Measurements from ENCODE around the gene MIX23.

DNA sequence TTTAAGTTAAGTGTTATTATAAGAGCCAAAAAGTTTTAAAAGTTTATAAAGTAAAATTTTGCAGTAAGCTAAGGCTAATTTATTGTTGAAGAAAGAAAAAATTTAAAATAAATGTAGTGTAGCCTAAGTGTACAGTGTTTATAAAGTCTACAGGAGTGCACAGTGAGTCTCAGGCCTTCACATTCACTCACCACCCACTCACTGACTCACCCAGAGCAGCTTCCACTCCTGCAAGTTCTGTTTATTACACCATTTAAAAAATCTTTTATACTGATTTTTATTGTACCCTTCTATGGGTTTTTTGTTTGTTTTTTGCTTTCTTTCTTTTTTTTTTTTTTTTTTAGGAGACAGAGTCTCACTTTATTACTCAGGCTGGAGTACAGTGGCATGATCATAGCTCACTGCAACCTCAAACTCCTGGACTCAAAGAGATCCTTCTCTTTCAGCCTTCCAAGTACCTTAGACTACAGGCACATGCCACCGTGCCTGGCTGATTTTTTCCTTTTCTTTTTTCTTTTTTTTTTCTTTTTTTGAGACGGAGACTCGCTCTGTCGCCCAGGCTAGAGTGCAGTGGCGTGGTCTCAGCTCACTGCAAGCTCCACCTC, 32.1 kb downstream of the MIX23 start:
- TF ChIP-seq SIN3A (IDR thresholded peaks at IDR 0.05; ENCODE audit: low read depth) (no peak), ZNF274 (IDR thresholded peaks at IDR 0.05; ENCODE audit: low read depth, low read length) (no peak), EZH2 (IDR thresholded peaks at IDR 0.05) (no peak), POLR2A (IDR thresholded peaks at IDR 0.05; ENCODE audit: borderline replicate concordance, extremely low read depth, insufficient read depth, insufficient read length) (no peak), JUND (IDR thresholded peaks at IDR 0.05) (no peak)
- TF ChIP-seq, protein P1, sequence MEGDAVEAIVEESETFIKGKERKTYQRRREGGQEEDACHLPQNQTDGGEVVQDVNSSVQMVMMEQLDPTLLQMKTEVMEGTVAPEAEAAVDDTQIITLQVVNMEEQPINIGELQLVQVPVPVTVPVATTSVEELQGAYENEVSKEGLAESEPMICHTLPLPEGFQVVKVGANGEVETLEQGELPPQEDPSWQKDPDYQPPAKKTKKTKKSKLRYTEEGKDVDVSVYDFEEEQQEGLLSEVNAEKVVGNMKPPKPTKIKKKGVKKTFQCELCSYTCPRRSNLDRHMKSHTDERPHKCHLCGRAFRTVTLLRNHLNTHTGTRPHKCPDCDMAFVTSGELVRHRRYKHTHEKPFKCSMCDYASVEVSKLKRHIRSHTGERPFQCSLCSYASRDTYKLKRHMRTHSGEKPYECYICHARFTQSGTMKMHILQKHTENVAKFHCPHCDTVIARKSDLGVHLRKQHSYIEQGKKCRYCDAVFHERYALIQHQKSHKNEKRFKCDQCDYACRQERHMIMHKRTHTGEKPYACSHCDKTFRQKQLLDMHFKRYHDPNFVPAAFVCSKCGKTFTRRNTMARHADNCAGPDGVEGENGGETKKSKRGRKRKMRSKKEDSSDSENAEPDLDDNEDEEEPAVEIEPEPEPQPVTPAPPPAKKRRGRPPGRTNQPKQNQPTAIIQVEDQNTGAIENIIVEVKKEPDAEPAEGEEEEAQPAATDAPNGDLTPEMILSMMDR (IDR thresholded peaks at IDR 0.05 in 2 of 3, conservative IDR thresholded peaks at IDR 0.05 in 1 of 3; ENCODE audit: borderline replicate concordance in 1 of 3, insufficient read depth in 1 of 3, low read depth in 2 of 3, low read length in 2 of 3), result no peak
- TF ChIP-seq, protein P2, sequence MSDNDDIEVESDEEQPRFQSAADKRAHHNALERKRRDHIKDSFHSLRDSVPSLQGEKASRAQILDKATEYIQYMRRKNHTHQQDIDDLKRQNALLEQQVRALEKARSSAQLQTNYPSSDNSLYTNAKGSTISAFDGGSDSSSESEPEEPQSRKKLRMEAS (IDR thresholded peaks at IDR 0.05), result no peak

Data from HCT116 (cell line).